Kidney epithelial cell (primary cell): ENCODE data around the gene KRT2. TPM values are rescaled to one million over a fixed set of nuclear protein-coding genes. Genes with fewer than 3 reads are reported as not detected.

Source experiments
- DNase-seq: peaks from one replicate; pipeline ENCODE4 v3.0.0-alpha.2; 2010; ENCODE audit warnings: low read depth
- H3K27me3 ChIP-seq: 2 replicates; pipeline ENCODE4 v1.6.0; 2011; ENCODE audit warnings: low read length; ENCODE audit not compliant: control insufficient read depth, insufficient read depth
- H3K36me3 ChIP-seq: 2 replicates; pipeline ENCODE4 v1.5.1; 2011; ENCODE audit warnings: low read length; ENCODE audit not compliant: control insufficient read depth, insufficient read depth
- H3K4me3 ChIP-seq: 2 replicates; pipeline ENCODE4 v1.5.1; 2011; ENCODE audit warnings: low read depth, mild to moderate bottlenecking, control low read depth, low read length
- total RNA-seq: library from RNA; depleted of rRNA; stranded (reverse); fragments of >200 nt; gene quantifications from 2 replicates; pipeline ENCODE4 v1.2.3, GENCODE V29; 2015
- TF ChIP-seq, protein P1 (sequence below): IDR thresholded peaks from 2 replicates; pipeline ENCODE4 v1.5.1; 2011; ENCODE audit warnings: mild to moderate bottlenecking, moderate library complexity, low read length, control low read depth, inconsistent platforms; ENCODE audit not compliant: insufficient read depth, poor library complexity, severe bottlenecking

Gene KRT2
- total RNA-seq, 1 donor from 2014 or later = not detected

DNA sequence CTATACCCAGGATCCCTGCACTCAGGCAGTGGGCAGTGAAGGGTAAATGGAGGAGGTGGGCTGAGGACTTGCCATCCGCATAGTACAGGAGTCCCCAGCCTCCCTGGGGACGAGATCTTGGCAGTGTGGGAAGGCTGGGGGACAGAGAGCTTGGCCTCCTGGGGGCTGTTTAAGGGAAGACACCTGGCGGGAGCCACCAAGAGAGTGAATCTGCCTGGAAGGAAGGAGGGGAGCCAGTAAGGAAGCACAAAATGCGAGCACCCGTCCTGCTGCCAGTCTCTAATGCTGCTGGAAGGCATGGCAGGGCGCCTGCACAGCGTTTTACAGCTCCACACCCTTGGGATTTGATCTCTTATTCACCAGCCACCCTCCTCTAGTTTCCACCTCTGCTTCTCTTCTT, 7.4 kb upstream of the KRT2 start:
- TF ChIP-seq, protein P1, sequence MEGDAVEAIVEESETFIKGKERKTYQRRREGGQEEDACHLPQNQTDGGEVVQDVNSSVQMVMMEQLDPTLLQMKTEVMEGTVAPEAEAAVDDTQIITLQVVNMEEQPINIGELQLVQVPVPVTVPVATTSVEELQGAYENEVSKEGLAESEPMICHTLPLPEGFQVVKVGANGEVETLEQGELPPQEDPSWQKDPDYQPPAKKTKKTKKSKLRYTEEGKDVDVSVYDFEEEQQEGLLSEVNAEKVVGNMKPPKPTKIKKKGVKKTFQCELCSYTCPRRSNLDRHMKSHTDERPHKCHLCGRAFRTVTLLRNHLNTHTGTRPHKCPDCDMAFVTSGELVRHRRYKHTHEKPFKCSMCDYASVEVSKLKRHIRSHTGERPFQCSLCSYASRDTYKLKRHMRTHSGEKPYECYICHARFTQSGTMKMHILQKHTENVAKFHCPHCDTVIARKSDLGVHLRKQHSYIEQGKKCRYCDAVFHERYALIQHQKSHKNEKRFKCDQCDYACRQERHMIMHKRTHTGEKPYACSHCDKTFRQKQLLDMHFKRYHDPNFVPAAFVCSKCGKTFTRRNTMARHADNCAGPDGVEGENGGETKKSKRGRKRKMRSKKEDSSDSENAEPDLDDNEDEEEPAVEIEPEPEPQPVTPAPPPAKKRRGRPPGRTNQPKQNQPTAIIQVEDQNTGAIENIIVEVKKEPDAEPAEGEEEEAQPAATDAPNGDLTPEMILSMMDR = no peak
- H3K27me3 ChIP-seq = peaks cover 1% of the 10 kb centered on the region
- no peak for DNase-seq
- no peak overlapping the region for H3K4me3 ChIP-seq
- no peaks in the 10 kb centered on the region for H3K36me3 ChIP-seq

DNA sequence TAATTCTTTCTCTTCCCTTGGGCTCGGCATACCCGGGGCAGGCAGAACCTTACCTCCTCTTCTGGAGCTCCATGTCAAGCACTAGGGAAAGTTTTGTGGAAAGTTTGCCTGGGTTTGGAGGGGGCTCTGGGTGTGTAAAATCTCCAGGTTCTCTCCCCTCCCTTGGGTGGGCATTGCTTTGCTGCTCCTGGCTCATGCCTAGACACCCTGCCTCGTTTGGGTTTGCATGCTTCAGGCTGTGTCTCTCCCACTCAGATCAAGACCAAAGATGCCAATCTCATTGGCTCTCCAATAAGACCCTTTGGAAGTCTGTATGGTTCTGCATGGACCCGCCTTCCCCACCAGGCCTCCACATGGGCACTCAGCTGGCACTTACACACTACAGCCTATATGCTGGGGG, 6.2 kb upstream of the KRT2 start:
- H3K36me3 ChIP-seq = no peaks in the 10 kb centered on the region
- H3K27me3 ChIP-seq = no peaks in the 10 kb centered on the region
- TF ChIP-seq, protein P1 = no peak
- H3K4me3 ChIP-seq = no peak overlapping the region
- DNase-seq = no peak

DNA sequence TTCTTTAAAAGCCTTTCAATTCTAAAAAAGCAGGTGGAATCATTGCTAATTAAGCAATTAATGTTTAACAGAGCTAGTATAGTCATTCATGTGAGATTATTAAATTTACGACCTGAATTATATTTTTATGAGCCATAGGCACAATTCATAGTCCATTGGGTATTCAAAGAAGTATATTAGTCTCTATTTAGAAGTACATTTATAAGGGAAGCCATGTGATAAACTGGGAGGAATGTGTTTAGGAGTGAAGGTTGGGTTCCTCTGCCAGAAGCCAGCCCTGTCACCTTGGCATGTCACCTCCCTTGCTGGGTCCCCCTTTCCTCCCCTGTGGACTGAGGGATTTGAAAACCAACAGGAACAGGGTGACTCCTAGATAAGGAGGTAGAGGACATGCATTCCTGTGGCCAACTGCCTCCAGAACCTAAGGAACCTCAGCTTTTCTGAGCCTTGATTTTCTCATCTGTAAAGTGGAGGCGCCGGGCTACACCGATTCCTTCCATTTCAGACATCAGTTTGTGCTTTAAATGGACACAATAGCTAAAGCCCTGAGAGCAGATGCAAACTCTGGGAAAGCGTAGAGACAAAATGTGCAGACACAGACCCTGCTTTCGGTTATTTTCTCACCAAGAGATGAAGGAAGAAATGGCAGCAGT, 5.4 kb upstream of the KRT2 start:
- TF ChIP-seq, protein P1 = no peak
- DNase-seq = no peak
- no peaks in the 10 kb centered on the region for H3K36me3 ChIP-seq
- H3K27me3 ChIP-seq = no peaks in the 10 kb centered on the region
- H3K4me3 ChIP-seq = no peak overlapping the region

DNA sequence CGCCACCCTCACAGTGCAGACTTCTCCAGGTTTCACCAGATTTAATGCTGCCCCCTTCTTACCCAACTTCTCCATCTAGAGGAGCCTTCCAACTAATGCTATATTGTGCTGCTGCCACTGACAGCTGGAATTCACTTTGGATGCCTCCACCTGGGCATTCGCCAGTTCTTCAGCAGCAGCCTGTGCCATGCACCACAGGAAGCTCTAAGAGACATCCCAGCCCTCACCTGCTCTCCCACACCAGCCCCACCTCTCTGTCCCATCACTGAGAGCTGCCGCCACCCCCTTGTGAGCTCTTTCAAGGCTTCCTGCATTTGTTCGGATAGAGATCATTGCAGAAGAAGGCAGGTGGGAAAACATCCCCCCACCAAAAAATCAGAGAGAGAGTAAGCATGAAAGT, 4.6 kb upstream of the KRT2 start:
- Histone ChIP-seq H3K36me3 (no peaks in the 10 kb centered on the region), H3K27me3 (no peaks in the 10 kb centered on the region), H3K4me3 (no peak overlapping the region)
- TF ChIP-seq, protein P1 = no peak
- no peak for DNase-seq

DNA sequence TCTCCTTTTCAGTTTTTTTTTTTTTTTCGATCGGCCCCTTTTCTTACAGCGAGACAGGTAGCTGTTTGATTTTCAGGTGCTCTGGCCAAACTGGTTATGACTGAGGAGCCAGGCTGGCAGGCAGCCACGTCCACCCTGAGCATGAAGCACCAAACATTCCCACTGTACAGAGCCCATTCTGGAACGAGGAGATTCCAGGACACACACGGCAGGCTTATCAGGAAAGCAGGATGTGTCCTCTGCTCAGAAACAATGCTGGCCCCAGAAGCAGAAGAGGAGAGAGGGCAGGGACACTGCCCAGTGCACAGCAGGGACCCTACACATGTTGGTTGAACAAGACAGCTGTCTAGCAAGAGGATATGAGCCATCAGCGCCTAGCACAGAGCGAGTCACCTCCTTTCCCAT, 3.7 kb upstream of the KRT2 start:
- H3K36me3 ChIP-seq = no peaks in the 10 kb centered on the region
- DNase-seq = no peak
- H3K27me3 ChIP-seq = no peaks in the 10 kb centered on the region
- no peak overlapping the region for H3K4me3 ChIP-seq
- TF ChIP-seq, protein P1 = no peak

DNA sequence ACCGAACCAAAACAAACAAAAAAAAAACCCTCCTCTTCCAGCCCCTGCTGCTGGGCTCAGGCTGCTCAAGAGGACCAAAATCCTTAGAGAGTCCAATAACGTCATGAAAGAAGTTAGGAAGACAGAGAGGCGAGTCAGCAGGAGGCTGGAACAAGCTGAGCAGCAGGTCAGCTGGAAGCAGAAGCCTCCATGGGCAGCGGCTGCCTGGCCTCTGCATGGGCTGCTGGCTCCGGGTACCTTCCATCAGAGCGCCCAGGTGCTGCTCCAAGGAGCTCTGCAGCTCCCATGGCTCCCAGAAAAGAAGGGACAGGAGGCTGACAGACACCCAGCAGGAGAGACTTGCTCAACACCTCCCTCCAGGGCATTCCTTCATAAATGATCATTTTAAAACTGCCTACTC, 3.2 kb upstream of the KRT2 start:
- TF ChIP-seq, protein P1 = no peak
- no peak overlapping the region for H3K4me3 ChIP-seq
- H3K36me3 ChIP-seq = no peaks in the 10 kb centered on the region
- no peak for DNase-seq
- H3K27me3 ChIP-seq = no peaks in the 10 kb centered on the region
